M059J (cell line): Measurements from ENCODE around the gene C1QTNF1. TPM values are rescaled to one million over a fixed set of nuclear protein-coding genes. Genes with fewer than 3 reads are reported as not detected.

Source experiments
- DNase-seq: peaks from one replicate; pipeline ENCODE4 v3.0.0-alpha.2; 2012; ENCODE audit warnings: low read depth
- total RNA-seq: library from RNA; depleted of rRNA; stranded (reverse); fragments of >200 nt; shearing (Covaris generic); gene quantifications from 2 replicates; pipeline ENCODE4 v1.2.3, GENCODE V29; 2014

The C1QTNF1 gene
- total RNA-seq, 1 experiment from 2014 or later, result 7.0 TPM

- DNase-seq, result no peak
Measured at GRCh38 chr17:78992542-78993212, 31.3 kb upstream of the C1QTNF1 start.

DNA sequence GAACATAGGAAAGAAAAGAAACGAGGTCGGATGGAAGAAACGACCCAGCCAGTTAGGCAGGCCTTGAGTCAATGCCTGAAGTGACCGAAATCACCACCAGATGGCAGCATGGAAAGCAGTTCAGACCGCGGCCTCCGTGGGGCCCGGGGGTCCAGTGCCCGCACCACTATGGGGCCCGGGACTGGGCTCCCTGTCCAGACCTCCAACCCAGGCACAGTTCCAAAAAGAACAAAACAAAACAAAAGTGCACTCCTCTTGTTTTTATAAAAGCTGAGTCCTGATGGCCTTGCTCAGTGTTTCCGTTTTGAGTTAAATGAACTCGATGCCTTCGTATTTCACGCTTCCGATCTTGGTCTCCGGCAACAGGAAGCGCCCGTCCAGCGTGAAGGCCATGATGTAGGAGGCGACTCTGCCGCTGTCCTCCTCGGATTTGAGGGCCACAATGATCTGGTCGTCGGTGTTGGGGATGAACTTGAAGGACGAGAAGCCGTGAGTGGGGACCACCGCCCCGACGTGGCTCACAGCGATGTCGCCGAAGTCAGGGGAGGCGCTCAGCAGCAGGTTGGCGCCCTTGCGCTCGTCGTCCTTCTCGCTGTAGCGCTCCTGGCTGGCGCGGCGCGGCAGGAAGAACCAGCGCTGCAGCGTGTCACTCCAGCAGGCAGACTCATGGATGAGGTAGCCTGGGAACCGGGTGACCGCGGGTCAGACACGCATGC lies 30.6 kb upstream of the C1QTNF1 start:
- no peak for DNase-seq

GRCh38 chr17:78993981-78994671 lies 29.8 kb upstream of the C1QTNF1 start:
- no peak for DNase-seq

- DNase-seq, result no peak
Measured at GRCh38 chr17:78995022-78995760, 28.8 kb upstream of the C1QTNF1 start.

GRCh38 chr17:78995761-78996451 lies 28.1 kb upstream of the C1QTNF1 start:
- no peak for DNase-seq

GRCh38 chr17:78996781-78997201 lies 27.2 kb upstream of the C1QTNF1 start:
- no peak for DNase-seq

- DNase-seq, result no peak
Measured at GRCh38 chr17:78997231-78997741, 26.7 kb upstream of the C1QTNF1 start.

- DNase-seq, result no peak
Measured at GRCh38 chr17:78997881-78998280, 26.1 kb upstream of the C1QTNF1 start.

- no peak for DNase-seq
Measured at GRCh38 chr17:78998311-78999055, 25.5 kb upstream of the C1QTNF1 start.

GRCh38 chr17:78999056-78999768 lies 24.8 kb upstream of the C1QTNF1 start:
- no peak for DNase-seq

DNA sequence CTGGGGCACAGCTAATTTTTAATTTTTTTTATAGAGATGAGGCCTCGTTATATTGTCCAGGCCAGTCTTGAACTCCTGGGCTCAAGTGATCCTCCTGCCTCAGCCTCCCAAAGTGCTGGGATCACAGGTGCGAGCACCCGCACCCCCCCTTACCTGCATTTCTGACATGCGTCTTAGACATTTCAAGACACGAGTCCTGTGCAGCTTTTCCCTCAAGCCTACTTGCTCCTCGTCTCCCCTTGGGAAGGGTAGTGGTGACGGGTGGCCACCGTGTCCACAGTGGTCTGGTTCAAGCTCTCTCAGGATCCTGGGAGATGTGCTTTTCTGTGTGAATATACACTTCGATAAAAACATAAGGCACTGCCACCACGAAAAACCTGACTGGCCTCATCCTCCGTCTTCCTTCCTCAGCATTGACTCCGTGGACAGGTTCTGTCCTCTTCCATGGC lies 24.0 kb upstream of the C1QTNF1 start:
- DNase-seq, result no peak

DNA sequence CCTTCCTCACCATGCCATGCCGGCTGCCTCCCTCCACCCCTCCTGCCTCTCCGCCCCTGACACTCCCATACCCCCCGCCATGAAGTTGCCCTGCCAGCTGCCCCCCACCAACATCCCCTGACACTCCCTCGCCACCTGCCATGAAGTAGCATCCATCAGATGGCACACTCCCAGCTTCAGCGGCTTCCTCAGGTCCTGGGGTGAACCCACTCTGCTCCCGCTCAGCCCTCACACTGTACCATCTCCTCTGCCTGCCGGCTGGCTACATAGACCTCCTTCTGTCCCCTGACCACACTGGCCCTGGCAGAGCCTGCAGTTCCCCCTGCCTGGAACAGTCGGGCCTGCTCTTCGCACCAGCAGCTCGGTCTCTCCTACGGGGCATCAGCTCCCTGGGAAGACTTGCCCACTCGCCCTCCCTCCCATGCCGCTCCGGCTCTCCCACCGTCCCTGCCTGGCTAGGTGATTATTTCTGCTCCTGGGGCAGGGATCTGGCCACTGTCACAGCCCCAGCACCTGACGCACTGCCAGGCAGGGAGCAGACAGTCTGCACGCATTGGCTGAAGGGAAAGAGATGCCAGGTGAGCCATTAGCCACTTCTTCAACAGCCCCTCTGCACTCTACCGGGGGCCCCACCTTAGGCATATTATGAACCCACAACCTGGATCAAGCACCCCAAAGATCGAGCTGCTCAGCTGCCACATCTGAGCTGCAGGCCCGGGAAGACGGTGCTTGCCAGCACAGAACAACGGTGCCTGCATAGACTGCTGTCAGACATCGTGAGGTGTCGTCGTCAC lies 23.4 kb upstream of the C1QTNF1 start:
- no peak for DNase-seq

DNA sequence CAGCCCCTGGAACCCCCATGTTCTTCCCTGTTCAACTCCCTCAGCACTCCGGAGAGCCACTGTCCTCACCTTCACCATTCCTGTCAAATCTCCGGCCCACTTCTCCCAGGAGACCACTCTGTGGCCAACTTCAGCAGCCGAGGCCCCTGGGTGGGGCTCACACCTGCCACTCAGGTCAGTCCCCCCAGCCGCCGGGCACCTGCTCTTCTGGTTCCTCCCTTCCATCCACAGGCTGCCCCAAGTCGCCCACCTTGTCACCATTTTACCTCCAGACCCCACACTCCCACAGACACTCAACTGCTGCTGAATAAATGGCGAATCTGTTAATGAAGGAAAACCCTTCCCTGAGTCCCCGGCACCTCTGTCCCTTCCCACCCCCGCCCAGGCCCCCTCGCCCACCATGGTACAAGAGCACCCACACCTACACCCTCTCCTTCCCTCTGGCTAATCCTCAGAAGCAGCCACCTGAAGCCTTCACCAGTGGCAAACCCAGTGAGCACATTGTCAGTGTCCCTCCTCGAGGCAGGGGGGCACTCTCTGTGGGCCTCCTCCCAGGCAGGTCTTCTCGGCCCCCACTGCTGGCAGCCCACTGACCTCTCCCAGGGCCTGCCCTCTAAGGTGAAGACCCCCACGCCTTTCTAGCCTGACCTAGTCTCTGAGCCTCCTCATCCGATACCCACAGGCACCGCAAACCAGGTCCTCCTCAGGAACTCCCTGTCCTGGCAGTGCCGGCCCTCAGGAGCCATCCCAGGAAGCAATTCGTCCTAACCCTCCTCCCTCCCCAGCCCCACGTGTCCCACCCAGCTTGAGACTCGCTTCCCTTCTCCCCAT lies 22.6 kb upstream of the C1QTNF1 start:
- no peak for DNase-seq

DNA sequence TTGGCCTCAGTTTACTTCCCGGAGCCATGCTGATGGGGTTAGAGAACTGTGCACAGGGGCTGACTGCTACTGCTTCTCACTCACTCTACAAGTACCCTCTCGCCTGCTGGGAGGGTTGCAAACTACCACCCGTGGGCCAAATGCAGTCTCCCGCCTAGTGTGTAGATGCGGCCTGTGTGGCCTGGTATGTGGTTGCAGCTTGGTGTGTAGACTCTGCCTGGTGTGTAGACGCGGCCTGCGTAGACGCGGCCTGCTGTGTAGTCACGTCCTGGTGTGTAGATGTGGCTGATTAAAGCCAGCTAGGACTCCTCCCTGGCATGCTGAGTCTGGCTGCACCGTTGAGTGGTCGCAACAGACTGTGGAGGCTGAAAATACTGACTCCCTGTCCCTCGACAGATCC lies 21.7 kb upstream of the C1QTNF1 start:
- no peak for DNase-seq

GRCh38 chr17:79002796-79003593 lies 21.0 kb upstream of the C1QTNF1 start:
- DNase-seq, result no peak

DNA sequence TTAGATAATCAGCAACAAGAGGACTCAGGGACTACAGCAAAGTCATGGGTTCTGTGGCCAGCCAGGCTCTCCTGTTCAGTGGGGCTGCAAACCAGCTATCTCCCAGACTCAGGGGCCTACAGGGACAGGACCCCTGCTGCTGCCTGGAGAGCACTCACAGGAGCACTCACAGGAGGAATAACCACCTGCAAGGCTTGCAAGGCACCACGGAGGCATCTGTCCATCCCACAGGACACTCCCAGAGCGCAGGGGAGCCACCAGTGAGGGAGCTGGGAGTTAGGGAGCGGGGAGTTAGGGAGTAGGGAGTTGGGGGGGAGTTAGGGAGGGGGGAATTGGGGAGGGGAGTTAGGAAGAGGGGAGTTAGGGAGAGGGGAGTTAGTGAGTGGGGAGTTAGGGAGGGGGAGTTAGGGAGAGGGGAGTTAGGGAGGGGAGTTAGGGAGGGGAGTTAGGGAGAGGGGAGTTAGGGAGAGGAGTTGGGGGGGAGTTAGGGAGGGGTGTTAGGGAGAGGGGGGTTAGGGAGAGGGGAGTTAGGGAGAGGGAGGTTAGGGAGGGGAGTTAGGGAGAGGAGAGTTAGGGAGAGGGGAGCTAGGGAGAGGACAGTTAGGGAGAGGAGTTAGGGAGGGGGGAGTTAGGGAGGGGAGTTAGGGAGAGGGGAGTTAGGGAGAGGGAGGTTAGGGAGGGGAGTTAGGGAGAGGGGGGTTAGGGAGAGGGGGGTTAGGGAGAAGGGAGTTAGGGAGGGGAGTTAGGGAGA lies 20.1 kb upstream of the C1QTNF1 start:
- DNase-seq, result no peak
